SW 1271 (cell line): ENCODE measurements around the gene FEV.
A peak's percentile ranks its signal among the peaks of the same experiment; 100 is the strongest.
"Not testable (repeated sequence)": the region's sequence is repeated elsewhere in the genome, so short reads cannot be mapped to it uniquely, and the experiment has no call there.

Experiments used
- DNase-seq, 2 experiments: peaks; one replicate each; lab custom pipeline; 2025; lab: John Stamatoyannopoulos, UW

The FEV gene

DNA sequence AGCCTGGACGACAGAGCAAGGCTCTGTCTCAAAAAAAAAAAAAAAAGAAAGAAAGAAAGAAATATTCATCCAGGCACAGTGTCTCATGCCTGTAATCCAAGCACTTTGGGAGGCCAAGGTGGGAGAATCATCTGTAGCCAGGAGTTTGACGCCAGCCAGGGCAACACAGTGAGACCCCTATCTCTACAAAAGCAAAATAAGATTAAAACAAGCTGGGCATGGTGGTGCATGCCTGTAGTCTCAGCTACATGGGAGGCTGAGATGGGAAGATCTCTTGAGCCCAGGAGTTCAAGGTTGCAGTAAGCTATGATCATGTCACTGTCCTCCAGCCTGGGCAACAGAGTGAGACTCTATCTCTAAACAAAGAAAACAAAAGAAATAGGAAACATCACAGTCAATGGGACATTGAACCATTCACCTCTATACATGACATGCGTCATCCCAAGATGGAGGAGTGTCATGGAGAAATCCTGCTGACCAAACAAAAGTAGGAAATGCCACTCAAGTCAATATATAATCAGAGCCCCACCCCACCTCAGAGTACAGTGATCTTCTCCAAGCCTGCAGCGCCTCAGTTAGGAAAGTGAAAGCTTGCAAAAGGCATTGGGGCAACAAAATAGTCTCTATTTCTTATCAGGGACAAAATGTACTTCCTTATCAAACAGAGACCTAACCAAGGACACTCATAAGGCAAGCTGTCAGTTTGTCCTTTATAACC lies 9.8 kb downstream of the FEV start:
- no peak for DNase-seq

DNA sequence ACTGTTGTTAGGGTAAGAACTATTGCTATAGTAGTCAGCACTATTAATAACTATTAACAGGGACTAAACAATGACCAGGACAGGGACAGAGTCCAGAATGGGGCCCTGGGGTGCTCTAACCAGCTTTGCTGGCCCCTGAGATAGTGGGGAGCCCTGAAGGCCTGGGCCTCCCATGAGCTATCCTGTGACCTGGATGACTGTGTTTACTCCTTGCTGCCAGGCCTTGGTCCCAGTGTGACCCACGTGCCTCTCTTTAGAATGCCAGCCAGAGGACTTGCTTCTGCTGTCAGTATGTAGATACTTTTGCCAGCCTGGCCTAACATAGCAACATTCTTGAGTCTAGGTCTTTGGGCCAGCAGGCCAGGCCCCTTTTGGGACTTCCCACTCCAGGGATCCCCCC lies 14.1 kb downstream of the FEV start:
- DNase-seq, result no peak

DNA sequence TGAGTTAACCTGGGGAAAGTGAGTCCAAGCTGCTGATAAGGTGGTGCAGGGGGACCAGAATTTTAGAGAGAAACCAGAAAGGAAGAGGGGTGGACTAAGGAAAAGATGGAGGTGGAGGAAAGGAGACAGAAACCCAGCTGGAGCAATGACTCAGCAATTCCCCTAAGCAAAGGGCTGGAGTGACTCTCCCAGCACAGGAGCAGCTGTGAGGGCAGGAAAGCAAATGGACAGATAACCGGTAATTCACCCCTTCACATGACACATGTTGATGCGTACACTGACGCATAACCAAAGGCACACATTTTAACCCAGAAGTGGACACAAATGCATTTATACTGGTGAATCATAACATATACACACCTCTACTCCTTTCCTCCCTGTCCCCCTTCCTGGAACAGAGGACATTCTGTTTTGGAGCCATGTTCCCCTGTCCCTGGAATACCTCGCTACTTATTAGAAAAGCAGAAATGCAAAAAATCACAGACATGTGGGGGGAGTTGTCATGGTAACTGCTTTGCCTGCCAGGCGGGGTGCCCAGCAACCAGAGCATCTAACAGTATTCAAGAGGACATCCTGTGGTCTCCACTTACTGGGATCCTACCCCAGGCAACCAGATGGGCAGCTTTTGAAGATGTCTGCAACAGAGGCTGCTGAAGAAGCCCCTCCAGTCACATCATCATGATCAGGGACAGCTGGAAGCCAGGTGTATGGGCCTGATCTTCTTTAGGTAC lies 20.8 kb downstream of the FEV start:
- no peak for DNase-seq

DNA sequence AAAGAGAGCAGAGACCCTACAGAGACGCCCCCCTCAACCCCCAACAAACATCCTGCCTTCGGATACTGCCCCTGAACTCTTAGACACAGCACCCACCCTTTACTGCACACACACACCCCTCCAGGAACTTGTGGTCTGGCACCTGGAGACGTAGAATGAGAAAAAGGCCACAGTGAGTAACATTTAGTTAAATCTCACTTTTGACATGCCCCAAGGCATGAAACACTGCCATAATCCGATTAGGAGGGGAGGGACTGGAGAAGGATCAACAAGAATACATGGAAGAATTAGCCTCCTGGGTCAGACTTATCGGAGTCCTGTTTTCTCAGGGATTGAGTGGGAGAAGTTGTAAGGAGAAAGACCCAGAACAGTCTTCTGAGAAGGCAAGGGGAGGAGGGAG lies 21.4 kb downstream of the FEV start:
- DNase-seq, result no peak

DNA sequence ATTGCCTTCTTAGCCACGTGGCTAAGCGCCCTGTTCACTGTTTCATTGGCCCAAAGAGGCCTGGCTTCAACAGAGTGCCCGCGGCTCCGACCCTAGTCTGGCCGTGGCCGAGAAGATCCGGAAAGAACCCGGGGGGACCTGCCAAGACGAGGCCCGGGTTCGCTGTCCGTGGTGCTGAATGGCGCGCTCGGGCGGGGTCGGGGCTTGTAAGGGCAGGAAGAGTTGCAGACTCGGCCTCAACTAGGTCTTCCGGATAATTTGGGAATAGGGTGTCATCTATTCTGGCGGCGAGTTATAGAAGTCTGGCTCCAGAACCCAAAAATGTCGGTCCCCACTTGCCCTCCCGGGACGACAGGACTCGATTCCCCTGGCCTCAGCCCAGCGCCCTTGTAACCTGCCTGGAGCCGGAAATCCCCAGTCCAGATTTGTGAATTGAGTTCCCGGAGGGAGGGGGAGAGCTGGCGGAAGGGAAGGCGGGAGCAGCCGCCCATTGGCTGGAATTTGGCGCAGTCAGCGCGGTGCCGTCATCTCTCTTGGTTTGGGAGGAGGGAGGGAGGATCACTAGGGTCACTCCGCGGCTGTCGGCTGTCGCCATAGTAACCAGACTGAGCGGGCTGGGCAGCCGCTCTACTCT lies 22.0 kb downstream of the FEV start:
- no peak for DNase-seq

DNA sequence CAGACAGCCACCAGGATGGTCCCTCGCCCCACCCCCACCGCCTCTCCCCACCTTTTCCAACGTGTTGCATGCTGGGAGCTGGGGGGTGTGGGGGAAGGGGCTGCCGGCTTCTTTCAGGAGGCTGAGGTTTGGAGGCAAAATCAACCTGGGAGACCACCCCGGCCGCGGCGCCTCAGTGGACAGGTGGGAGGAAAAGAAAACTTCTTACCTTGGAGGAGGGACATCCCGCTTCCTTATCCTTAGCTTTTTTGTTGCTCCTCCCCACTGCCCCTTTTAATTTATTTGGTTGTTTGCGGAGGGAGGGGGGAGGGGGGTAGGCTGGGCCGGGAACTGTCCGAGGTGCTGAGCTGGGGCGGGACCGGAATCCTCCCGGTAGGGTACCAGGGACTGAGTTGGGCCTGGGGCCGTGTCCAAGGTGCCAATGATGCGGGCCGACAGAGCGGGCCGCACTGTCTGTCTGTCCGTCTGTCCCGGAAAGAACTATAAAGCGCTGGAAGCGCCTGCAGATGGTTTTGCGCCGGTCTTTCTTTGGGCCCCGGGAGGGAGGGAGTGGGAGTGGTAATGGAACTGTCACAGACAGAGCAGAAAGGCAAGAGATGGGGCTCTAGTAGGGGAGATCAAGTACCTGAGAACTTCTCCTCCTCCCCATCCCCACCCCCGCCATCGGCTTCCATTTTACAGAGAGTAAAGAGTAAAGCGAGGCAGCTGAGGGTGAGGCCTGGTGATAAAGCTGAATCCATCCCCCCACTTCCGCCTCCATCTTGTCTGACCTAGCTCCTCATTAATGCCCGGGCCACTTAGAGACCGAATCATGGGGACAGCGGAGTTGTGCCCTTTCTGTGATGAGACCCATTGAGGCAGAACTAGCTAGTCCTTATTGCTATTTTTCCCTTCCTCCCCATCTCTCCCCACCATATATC lies 23.1 kb downstream of the FEV start:
- DNase-seq, result no peak

DNA sequence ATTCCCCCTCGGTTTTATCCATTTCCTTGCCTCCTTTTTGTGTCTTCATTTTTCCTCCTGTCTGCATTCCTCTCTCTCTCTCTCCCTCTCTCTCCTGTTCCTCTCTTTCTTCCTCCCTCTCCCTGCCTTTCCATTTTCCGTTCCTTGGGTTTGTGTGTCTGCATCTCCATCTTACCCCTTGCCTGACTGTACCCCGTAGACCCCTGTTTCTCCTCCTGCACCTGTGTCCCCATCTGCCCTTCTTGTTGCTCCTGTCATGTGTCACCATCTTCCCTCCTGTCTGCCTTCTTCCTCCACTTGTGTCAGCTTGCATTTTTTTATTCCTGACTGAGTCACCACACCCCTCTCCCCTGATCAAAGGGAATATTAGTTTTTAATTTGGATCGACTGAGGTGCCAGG lies 23.8 kb downstream of the FEV start:
- DNase-seq, result no peak

DNA sequence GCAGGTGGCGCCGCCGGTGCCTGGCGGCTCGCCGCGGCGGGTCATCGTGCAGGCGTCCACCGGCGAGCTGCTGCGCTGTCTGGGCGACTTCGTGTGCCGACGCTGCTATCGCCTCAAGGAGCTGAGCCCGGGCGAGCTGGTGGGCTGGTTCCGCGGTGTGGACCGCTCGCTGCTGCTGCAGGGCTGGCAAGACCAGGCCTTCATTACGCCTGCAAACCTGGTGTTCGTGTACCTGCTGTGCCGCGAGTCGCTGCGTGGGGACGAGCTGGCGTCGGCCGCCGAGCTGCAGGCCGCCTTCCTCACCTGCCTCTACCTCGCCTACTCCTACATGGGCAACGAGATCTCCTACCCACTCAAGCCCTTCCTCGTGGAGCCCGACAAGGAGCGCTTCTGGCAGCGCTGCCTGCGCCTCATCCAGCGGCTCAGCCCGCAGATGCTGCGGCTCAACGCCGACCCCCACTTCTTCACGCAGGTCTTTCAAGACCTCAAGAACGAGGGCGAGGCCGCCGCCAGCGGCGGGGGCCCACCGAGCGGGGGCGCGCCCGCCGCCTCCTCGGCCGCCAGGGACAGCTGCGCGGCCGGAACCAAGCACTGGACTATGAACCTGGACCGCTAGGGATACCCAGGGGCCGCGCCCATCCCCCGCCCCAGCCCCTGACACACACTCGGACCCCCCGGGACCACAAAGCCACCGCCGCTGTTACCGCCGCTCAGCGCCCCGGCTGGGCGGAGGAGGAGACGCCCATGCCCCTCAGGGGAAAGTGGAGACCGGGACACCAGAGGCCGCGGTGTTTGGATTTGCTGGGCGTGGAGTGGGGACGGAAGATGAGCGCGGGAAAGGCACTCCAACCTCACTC lies 24.4 kb downstream of the FEV start:
- no peak for DNase-seq

DNA sequence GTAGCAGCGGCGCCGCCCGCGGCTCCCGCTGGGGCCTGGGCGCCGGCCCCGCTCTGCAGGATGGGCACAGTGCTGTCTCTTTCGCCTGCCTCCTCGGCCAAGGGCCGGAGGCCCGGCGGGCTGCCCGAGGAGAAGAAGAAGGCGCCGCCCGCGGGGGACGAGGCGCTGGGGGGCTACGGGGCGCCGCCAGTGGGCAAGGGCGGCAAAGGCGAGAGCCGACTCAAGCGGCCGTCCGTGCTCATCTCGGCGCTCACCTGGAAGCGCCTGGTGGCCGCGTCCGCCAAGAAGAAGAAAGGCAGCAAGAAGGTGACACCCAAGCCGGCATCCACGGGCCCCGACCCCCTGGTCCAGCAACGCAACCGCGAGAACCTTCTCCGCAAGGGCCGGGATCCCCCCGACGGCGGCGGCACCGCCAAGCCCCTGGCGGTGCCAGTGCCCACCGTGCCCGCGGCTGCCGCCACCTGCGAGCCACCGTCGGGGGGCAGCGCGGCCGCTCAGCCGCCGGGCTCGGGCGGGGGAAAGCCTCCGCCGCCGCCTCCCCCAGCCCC lies 25.1 kb downstream of the FEV start:
- no peak for DNase-seq

DNA sequence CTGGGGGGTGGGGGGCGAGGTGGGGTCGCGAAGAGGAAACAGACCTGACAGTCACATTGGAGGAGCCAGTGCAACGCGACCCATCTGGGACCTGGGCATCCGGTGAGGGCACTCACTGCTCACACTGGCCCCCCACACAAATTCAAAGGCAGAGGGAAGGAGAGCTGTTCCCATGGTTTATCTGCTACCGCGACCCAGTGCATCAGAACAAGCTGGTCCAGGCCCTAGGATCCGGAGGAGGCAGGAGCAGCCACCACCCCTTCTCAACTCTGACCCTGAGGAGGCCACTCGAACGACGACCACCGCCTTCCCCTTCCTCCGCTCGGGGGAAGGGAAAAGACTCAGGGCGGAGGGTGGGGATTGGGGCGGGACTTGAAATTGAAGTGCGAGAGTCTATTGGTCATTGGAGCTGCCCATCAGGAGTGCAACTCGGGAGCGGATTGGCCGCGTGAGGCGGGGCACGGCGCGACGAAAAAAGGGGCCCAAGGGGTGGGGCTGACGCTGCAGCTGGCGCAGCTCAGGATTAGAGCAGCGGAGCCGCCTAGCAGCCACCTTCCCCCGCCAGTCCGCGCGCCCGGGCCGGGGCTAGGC lies 25.7 kb downstream of the FEV start, which contains the start of gene CDK5R2:
CDK5R2 (plus strand) TSS at position 526 of the 591 bp plus-strand sequence. CDS start 155 bp downstream, outside the sequence.
- DNase-seq, result peak; percentile 57 to 86

DNA sequence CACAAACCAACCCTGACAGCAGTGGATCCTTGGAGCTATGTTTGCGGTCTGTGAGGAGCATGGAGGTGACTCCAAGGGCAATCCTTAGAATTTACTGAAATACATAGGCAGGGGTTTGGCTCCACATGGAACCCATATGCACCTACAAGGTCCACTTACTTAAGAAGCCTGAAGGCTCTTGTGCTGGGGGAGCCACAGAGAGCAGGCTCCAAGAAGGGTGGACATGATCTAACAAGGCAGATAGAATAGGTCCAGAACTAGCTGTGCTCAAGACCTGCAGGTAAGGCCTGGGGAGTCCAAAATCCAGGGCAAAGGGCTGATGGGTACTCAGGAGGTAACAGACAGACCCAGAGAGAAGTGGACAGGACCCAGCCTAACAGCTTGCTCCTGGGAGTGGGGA lies 26.7 kb downstream of the FEV start:
- no peak for DNase-seq

DNA sequence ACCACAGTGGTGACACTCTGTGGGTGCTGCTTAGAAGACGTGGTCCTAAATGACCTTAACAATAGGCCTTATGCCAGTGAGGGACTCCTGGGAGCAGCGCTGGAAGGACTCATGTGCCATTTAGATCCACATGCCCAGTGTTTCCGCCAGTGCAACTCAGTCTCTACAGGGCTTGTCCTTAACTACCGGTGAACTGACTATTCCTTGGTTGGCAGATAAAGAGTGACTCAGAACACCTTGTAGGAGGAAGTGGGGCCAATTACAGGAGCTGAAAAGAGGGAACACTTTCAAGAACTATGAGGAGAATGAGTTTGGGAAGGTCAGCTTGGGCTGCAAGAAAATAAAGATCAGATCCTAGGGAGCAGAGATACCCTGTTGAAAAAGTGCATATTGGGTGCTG lies 27.3 kb downstream of the FEV start:
- no peak for DNase-seq

DNA sequence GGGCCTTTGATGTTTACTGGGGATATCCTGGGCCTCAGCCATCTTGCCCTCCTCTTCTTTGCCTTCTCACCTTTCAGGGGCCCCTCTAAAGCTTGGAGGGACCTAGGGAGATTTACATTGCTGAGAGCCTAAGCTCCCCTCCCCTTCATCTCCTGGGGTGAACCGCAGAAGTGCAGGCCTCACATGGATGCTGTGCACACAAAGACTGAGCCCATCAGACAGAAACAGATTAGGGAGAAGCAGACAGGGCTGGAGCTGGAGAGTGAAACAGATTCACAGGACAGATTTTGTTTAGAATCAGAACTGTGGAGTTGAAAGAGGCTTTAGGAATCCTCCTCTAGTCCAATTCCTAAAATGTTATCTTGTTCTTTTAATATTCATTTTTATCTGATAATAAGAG lies 28.9 kb downstream of the FEV start:
- no peak for DNase-seq

DNA sequence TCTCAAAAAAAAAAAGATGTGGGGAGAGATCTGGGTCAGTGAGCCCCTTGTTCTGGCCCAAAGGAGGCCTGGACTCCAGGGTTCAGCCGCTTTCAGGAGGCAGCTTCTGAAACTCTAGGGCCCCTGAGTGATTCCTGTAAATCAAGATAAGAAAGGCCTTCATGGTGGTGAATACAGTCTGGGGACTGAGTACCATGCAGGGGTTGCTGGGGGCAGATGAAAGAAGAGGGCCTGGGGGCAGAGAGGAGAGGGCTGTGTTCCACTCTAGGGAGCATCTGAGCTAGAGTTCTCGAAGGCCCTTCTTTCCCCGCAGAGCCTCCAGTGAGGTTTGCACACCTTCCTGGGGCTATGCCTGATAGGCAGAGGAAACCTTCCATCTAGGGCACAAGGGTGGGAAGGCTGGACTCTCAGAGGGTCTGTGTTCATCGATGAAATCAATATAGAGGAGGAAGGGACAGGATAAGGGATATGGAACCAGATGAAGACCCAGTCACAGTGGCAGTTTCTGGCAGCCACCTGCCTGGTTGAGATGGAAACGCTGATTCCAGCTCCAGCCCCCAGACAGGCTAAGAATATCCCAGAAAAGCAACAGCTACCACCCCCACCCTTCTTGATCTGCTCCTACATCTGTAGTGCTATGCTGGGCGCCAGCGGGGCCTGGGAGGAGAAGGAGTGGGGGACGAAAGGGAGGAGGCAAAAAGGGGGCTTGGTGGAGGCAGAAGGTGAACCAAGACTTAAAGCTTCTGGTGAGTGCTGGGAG lies 30.3 kb downstream of the FEV start:
- DNase-seq, result no peak

DNA sequence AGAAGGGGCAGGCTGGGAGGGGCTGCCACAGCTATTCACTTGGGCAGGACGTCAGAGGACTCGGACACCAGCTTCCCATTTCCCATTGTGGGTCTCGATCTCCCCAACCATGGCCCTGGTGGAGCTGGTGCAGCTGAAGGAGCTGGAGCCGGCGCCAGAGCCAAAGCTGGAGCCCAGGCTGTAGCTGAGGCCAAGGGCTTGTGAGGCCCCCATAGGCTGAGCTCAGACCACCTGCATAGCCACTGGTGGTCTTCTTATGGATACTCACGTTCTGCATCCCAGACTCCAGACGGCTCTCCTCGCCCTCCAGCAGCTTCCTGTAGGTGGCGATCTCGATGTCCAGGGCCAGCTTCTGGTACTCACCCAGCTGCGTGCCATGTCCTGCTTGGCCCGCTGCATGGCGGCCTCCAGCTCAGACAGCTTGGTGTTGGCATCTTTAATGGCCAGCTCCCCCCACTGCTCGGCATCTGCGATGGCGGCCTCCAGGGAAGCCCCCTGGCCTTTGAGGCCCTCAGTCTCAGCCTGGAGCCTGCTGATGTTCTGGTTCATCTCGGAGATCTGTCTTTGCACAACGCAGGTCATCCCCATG lies 31.5 kb downstream of the FEV start:
- DNase-seq, result no peak

DNA sequence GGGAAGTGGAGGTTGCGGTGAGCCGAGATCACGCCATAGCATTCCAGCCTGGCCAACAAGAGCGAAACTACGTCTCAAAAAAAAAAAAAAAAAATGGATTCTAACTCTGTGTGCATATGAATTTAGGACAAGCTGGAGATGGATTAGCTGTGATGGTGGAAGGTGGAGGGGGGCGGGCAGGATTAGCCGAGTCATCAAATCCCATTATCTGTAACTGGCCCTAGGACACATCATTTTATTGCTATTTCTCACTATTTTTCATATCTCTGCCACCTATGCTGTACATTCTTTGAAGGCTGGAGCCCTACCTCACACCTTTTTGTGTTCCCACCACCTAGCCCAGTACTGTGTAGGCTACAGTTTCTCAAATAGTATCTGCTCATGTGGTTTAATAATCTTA lies 32.8 kb downstream of the FEV start:
- DNase-seq, result no peak

DNA sequence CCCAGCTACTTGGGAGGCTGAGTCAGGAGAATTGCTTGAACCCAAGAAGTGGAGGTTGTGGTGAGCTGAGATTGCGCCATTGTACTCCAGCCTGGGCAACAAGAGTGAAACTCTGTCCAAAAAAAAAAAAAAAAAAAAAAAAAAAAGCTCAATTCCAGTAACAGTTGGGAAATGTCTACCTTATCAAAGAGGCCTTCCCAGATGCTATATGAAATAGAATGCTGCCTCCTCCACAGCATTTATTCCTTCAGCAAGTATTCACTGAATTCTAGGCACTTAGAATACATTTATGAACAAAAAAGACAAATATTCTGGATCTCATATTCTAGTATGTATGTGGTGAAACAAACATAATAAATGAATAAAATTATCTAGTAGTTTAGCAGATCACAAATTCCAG lies 38.4 kb downstream of the FEV start:
- no peak for DNase-seq

DNA sequence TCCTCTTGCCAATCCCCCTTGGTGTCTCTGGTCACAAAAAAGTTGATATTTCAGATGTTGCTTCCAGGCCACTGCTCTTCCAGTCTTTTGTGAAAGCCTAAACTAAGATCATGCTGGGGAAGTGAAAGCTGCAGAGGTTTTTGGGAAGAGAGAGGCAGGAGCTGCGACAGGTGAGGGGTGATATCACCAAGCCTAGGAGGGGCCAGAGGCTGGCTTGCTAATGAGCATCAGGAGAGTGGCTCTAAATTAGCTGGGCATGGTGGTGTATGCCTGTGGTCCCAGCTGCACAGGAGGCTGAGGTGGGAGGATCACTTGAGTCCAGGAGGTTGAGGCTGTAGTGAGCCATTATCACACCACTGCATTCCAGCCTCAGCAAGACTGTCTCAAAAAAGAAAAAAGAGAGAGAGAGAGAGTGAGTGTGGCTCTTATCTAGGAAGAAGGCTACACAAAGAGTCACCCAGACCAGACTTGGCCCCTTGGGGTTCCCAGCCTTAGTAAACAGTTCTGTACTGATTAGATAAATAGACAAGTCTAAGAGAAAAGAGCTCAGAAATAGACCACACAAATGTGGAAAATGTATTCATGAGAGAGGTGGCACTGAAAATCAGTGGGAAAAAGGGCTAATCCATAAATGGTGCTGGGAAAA lies 40.1 kb downstream of the FEV start:
- DNase-seq, result no peak

DNA sequence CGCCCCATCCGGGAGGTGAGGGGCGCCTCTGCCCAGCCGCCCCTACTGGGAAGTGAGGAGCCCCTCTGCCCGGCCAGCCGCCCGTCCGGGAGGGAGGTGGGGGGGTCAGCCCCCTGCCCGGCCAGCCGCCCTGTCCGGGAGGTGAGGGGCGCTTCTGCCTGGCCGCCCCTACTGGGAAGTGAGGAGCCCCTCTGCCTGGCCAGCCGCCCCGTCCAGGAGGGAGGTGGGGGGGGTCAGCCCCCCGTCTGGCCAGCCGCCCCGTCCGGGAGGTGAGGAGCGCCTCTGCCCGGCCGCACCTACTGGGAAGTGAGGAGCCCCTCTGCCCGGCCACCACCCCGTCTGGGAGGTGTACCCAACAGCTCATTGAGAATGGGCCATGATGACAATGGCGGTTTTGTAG lies 53.2 kb downstream of the FEV start:
- DNase-seq, result not testable (repeated sequence)
